Mammary epithelial cell (primary cell): ENCODE results near the gene RGL1.

Source experiments
- CTCF ChIP-seq, 2 donors: IDR thresholded peaks in 1 of 2; conservative IDR thresholded peaks in 1 of 2; 2 replicates each; pipeline ENCODE4 v1.5.1; 2011 to 2012; ENCODE audit warnings: inconsistent platforms in 2 of 2, low read length in 2 of 2, mild to moderate bottlenecking in 2 of 2, control low read depth in 1 of 2, low read depth in 1 of 2; ENCODE audit not compliant: insufficient read depth in 1 of 2; ENCODE audit errors: extremely low read depth in 1 of 2
- EZH2 ChIP-seq: IDR thresholded peaks from 2 replicates; pipeline ENCODE4 v1.6.1; 2012; ENCODE audit warnings: low read length, inconsistent platforms, borderline replicate concordance

GRCh38 chr1:183913567-183913993 is 108.7 kb downstream of the RGL1 start:
- TF ChIP-seq CTCF (conservative IDR thresholded peaks at IDR 0.05 in 1 of 2, IDR thresholded peaks at IDR 0.05 in 1 of 2; ENCODE audit: extremely low read depth in 1 of 2, insufficient read depth in 1 of 2, low read depth in 1 of 2, low read length in 2 of 2) = no peak
- no peak for TF ChIP-seq EZH2
